Astrocyte (in vitro differentiated cells and primary cell): ENCODE measurements around the gene SLC47A1. TPM values are rescaled to one million over a fixed set of nuclear protein-coding genes. Genes with fewer than 3 reads are reported as not detected.

ENCODE experiments used
- DNase-seq: peaks from one replicate; pipeline ENCODE4 v3.0.0-alpha.2; 2010; ENCODE audit warnings: low read depth
- FAIRE-seq: peaks from 2 replicates; lab custom pipeline; 2011; peaks lifted over from hg19 to GRCh38; lab: Jason Lieb, UNC
- H2AFZ ChIP-seq: 2 replicates; pipeline ENCODE4 v1.6.0; 2012; ENCODE audit warnings: low read depth, low read length, inconsistent platforms
- H3K27ac ChIP-seq: 2 replicates; pipeline ENCODE4 v1.5.1; 2011; ENCODE audit warnings: low read depth, low read length, inconsistent platforms
- H3K27me3 ChIP-seq: 2 replicates; pipeline ENCODE4 v1.6.0; 2011; ENCODE audit warnings: low read length, inconsistent platforms; ENCODE audit not compliant: insufficient read depth
- H3K36me3 ChIP-seq: 2 replicates; pipeline ENCODE4 v1.5.1; 2011; ENCODE audit warnings: low read length, inconsistent platforms; ENCODE audit not compliant: insufficient read depth
- H3K4me1 ChIP-seq: 2 replicates; pipeline ENCODE4 v1.5.1; 2011; ENCODE audit warnings: low read length, inconsistent platforms; ENCODE audit not compliant: insufficient read depth
- H3K4me2 ChIP-seq: 2 replicates; pipeline ENCODE4 v1.6.0; 2012; ENCODE audit warnings: low read length, inconsistent platforms
- H3K4me3 ChIP-seq: 2 replicates; pipeline ENCODE4 v1.5.1; 2011; ENCODE audit warnings: low read depth, mild to moderate bottlenecking, low read length, inconsistent platforms; ENCODE audit not compliant: insufficient read depth
- H3K79me2 ChIP-seq: 2 replicates; pipeline ENCODE4 v1.6.0; 2012; ENCODE audit warnings: mild to moderate bottlenecking, low read length, inconsistent platforms; ENCODE audit not compliant: insufficient read depth
- H3K9ac ChIP-seq: 2 replicates; pipeline ENCODE4 v1.6.0; 2012; ENCODE audit warnings: mild to moderate bottlenecking, low read length, inconsistent platforms
- H3K9me3 ChIP-seq: 2 replicates; pipeline ENCODE4 v1.5.1; 2012; ENCODE audit warnings: low read depth, mild to moderate bottlenecking, low read length, inconsistent platforms; ENCODE audit not compliant: insufficient read depth
- H4K20me1 ChIP-seq: 2 replicates; pipeline ENCODE4 v1.6.0; 2012; ENCODE audit warnings: low read length, inconsistent platforms; ENCODE audit not compliant: insufficient read depth
- H3K27ac Mint-ChIP-seq: one replicate; pipeline ENCODE4 v1.8.0; 2021; ENCODE audit warnings: mild to moderate bottlenecking, mixed read lengths; ENCODE audit not compliant: unreplicated experiment
- H3K27me3 Mint-ChIP-seq: one replicate; pipeline ENCODE4 v1.8.0; 2021; ENCODE audit warnings: low read depth, mixed read lengths; ENCODE audit not compliant: unreplicated experiment
- H3K36me3 Mint-ChIP-seq: one replicate; pipeline ENCODE4 v1.8.0; 2021; ENCODE audit warnings: low read depth, mixed read lengths; ENCODE audit not compliant: unreplicated experiment
- H3K4me1 Mint-ChIP-seq: one replicate; pipeline ENCODE4 v1.8.0; 2021; ENCODE audit warnings: low read depth, mixed read lengths; ENCODE audit not compliant: unreplicated experiment
- H3K4me3 Mint-ChIP-seq: one replicate; pipeline ENCODE4 v1.8.0; 2021; ENCODE audit warnings: mild to moderate bottlenecking, moderate library complexity, mixed read lengths; ENCODE audit not compliant: unreplicated experiment
- H3K9me3 Mint-ChIP-seq: one replicate; pipeline ENCODE4 v1.8.0; 2021; ENCODE audit warnings: mild to moderate bottlenecking, mixed read lengths; ENCODE audit not compliant: unreplicated experiment
- CTCF ChIP-seq: IDR thresholded peaks from 2 replicates; pipeline ENCODE4 v1.5.1; 2011; ENCODE audit warnings: low read depth, mild to moderate bottlenecking, inconsistent platforms, low read length, moderate library complexity; ENCODE audit not compliant: insufficient read depth
- EZH2 ChIP-seq: IDR thresholded peaks from 2 replicates; pipeline ENCODE4 v1.6.1; 2012; ENCODE audit warnings: mild to moderate bottlenecking, low read length, inconsistent platforms; ENCODE audit not compliant: insufficient read depth
- total RNA-seq: library from RNA; stranded (reverse); gene quantifications from 2 replicates; pipeline ENCODE4 v1.2.1, GENCODE V29; 2021

The SLC47A1 gene
- total RNA-seq, 1 donor from 2014 or later = 0.75 TPM

- Histone ChIP-seq H3K79me2 (no peaks in the 10 kb centered on the region), H4K20me1 (no peaks in the 10 kb centered on the region), H3K4me1 (no peaks in the 10 kb centered on the region), H3K27me3 (peaks cover 51% of the 10 kb centered on the region), H3K9ac (no peak overlapping the region), H3K4me2 (no peak overlapping the region), H3K4me3 (no peak overlapping the region), H3K9me3 (no peaks in the 10 kb centered on the region), H3K27ac (no peak overlapping the region), H3K36me3 (no peaks in the 10 kb centered on the region), H2AFZ (no peak overlapping the region)
- TF ChIP-seq EZH2 (no peak), CTCF (no peak)
- Mint-ChIP-seq H3K4me1 (no peaks in the 10 kb centered on the region), H3K27ac (no peak overlapping the region), H3K4me3 (no peak overlapping the region), H3K36me3 (no peaks in the 10 kb centered on the region), H3K9me3 (no peaks in the 10 kb centered on the region), H3K27me3 (peaks cover 55% of the 10 kb centered on the region)
- FAIRE-seq (no peak), DNase-seq (no peak)
Measured at GRCh38 chr17:19539841-19540311, 6.2 kb downstream of the SLC47A1 start.

- FAIRE-seq = no peak
- Mint-ChIP-seq H3K9me3 (no peaks in the 10 kb centered on the region), H3K27ac (no peak overlapping the region), H3K4me3 (no peak overlapping the region), H3K27me3 (peaks cover 51% of the 10 kb centered on the region), H3K4me1 (no peaks in the 10 kb centered on the region), H3K36me3 (no peaks in the 10 kb centered on the region)
- Histone ChIP-seq H2AFZ (no peak overlapping the region), H4K20me1 (no peaks in the 10 kb centered on the region), H3K9me3 (no peaks in the 10 kb centered on the region), H3K4me3 (no peak overlapping the region), H3K9ac (no peak overlapping the region), H3K36me3 (no peaks in the 10 kb centered on the region), H3K4me1 (no peaks in the 10 kb centered on the region), H3K27ac (no peak overlapping the region), H3K4me2 (no peak overlapping the region), H3K27me3 (peaks cover 50% of the 10 kb centered on the region), H3K79me2 (no peaks in the 10 kb centered on the region)
- TF ChIP-seq EZH2 (no peak), CTCF (no peak)
- DNase-seq = no peak
Measured at GRCh38 chr17:19540706-19541370, 7.2 kb downstream of the SLC47A1 start.

- Histone ChIP-seq H3K79me2 (no peaks in the 10 kb centered on the region), H3K27ac (no peak overlapping the region), H3K4me1 (no peaks in the 10 kb centered on the region), H3K9me3 (no peaks in the 10 kb centered on the region), H2AFZ (no peak overlapping the region), H3K27me3 (peaks cover 46% of the 10 kb centered on the region), H3K4me2 (no peak overlapping the region), H3K9ac (no peak overlapping the region), H3K36me3 (no peaks in the 10 kb centered on the region), H4K20me1 (no peaks in the 10 kb centered on the region), H3K4me3 (no peak overlapping the region)
- H3K9me3 Mint-ChIP-seq = no peaks in the 10 kb centered on the region
- H3K4me3 Mint-ChIP-seq = no peak overlapping the region
- H3K27me3 Mint-ChIP-seq = peaks cover 52% of the 10 kb centered on the region
- no peaks in the 10 kb centered on the region for H3K4me1 Mint-ChIP-seq
- TF ChIP-seq CTCF = no peak
- TF ChIP-seq EZH2 = no peak
- DNase-seq (no peak), FAIRE-seq (no peak)
- no peak overlapping the region for H3K27ac Mint-ChIP-seq
- no peaks in the 10 kb centered on the region for H3K36me3 Mint-ChIP-seq
Measured at GRCh38 chr17:19541445-19541844, 7.8 kb downstream of the SLC47A1 start.
